Activated B cell treated with CpG ODN at 0.5 μM for 24 hours (primary cell): Measurements from ENCODE around the gene TXNDC15. TPM values are rescaled to one million over a fixed set of nuclear protein-coding genes. Genes with fewer than 3 reads are reported as not detected.
"Not testable (repeated sequence)": the region's sequence is repeated elsewhere in the genome, so short reads cannot be mapped to it uniquely, and the experiment has no call there.

Source experiments
- ATAC-seq: fragments of 200-7000 bp; cut with Tn5 transposase; one replicate; pipeline ENCODE4 v1.10.0; 2021; ENCODE audit warnings: low read depth, mild to moderate bottlenecking, moderate library complexity
- CTCF ChIA-PET: fragments of 350-600 bp; sonication (Branson Sonifier 250); formaldehyde crosslinking; loops from one replicate; lab custom pipeline; 2021; ENCODE audit warnings: antibody characterized with exemption; lab: Charles Lee
- POLR2A ChIA-PET: fragments of 350-600 bp; sonication (Branson Sonifier 250); formaldehyde crosslinking; loops from one replicate; lab custom pipeline; 2021; ENCODE audit warnings: antibody characterized with exemption; lab: Charles Lee
- DNase-seq: peaks from one replicate; pipeline ENCODE4 v3.0.0; 2022
- H3K27ac Mint-ChIP-seq: one replicate; pipeline ENCODE4 v1.8.0; 2020; ENCODE audit warnings: mixed read lengths
- H3K27me3 Mint-ChIP-seq: one replicate; pipeline ENCODE4 v1.8.0; 2021; ENCODE audit warnings: mixed read lengths
- H3K36me3 Mint-ChIP-seq: one replicate; pipeline ENCODE4 v1.8.0; 2021; ENCODE audit warnings: low read depth, mixed read lengths
- H3K4me1 Mint-ChIP-seq: one replicate; pipeline ENCODE4 v1.8.0; 2021; ENCODE audit warnings: mixed read lengths
- H3K4me3 Mint-ChIP-seq: one replicate; pipeline ENCODE4 v1.8.0; 2020; ENCODE audit warnings: mild to moderate bottlenecking, mixed read lengths
- H3K9me3 Mint-ChIP-seq: one replicate; pipeline ENCODE4 v1.8.0; 2020; ENCODE audit warnings: mixed read lengths
- CTCF ChIP-seq: fragments of 200-600 bp; IDR thresholded peaks from one replicate; pipeline ENCODE4 v1.8.0; 2022; ENCODE audit warnings: antibody characterized with exemption, mild to moderate bottlenecking
- intact Hi-C: fragments of 100-400 bp; cut with micrococcal nuclease; formaldehyde crosslinking; loops from one replicate; pipeline ENCODE4 v1.15.1; 2024
- total RNA-seq: library from RNA; stranded (reverse); gene quantifications from 2 replicates; pipeline ENCODE4 v1.2.3, GENCODE V29; 2022

TXNDC15 gene
- total RNA-seq, 1 donor from 2014 or later = 26.6 TPM

- ChIA-PET CTCF (interaction anchor here (0.6 to 1.1 kb wide), 5 partner anchors 21 to 107 kb away, joined by 3 to 9 read pairs (median 3); partner anchors contain the start of genes CAMLG and PCBD2), POLR2A (interaction anchor here (0.6 to 1.3 kb wide), 19 partner anchors 10 to 868 kb away, joined by 3 to 45 read pairs (median 4); partner anchors contain the start of genes CAMLG, DDX46, PCBD2 and SEC24A)
- H3K9me3 Mint-ChIP-seq = no peaks in the 10 kb centered on the region
- DNase-seq = no peak
- H3K27me3 Mint-ChIP-seq = no peaks in the 10 kb centered on the region
- peaks cover 26% of the 10 kb centered on the region for H3K4me1 Mint-ChIP-seq
- H3K36me3 Mint-ChIP-seq = peaks cover 13% of the 10 kb centered on the region
- H3K27ac Mint-ChIP-seq = peak overlapping the region; percentile 95
- peak overlapping the region; percentile 83 for H3K4me3 Mint-ChIP-seq
- intact Hi-C loops = loop anchor here (1.0 to 10.0 kb wide), 7 partner anchors 29 to 301 kb away; partner anchors contain the start of genes CAMLG, DDX46, PCBD2 and SAR1B
- no peak for TF ChIP-seq CTCF
- no peak for ATAC-seq
Observed at GRCh38 chr5:134845335-134845851, 28.8 kb upstream of the TXNDC15 start.

DNA sequence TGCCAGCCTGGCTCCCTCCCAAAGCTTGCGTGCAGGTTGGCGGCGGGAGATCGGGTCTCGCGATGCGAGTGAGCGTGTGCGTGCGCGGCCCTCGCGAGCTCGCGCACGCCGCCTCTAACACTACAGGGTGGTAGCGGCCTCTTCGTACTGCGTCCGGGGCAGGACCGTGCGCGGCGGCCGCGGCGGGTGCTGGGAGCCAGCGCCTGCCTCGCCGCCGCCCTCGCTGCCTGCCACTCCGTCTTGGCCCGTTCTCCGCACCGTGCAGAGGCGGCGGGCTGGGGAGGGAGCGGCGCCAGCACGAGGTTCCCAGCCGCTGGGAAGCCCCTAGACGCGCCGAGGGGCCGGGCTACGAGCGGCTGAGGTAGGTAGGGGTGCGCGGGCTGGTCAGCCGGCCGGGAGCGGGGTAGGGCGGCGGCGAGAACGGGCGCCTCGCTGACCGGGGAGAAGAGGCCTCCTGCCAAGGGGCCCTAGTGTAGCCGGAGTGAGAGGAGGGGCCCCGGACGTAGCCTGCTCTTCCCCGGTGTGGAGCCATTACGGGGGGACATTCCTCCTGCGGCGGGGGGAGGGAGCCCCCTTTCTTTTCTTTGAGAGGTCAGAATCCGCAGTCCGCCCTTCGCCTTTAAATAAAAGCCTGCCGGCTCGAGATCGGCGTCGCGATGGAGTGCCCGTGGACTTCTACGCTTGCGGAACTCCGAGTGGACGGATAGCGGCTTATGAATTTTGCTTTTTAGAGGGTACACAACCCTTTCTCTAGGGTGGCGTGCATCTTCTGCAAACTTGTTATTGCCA, 28.1 kb upstream of the TXNDC15 start, which contains the start of gene C5orf24:
Gene C5orf24, plus strand, starts transcription at position 117 of the 789 bp plus-strand sequence. CDS start 8,933 bp downstream, outside the sequence.
- ChIA-PET CTCF (interaction anchor here (0.6 to 2.2 kb wide), 6 partner anchors 21 to 108 kb away, joined by 3 to 9 read pairs (median 4); partner anchors contain the start of genes CAMLG and PCBD2), POLR2A (interaction anchor here (0.6 to 1.4 kb wide), 20 partner anchors 9 to 869 kb away, joined by 3 to 45 read pairs (median 4); partner anchors contain the start of genes CAMLG, DDX46, PCBD2 and SEC24A)
- no peak for TF ChIP-seq CTCF
- ATAC-seq = peak; percentile 92
- Mint-ChIP-seq H3K9me3 (no peaks in the 10 kb centered on the region), H3K4me1 (peaks cover 26% of the 10 kb centered on the region), H3K27me3 (no peaks in the 10 kb centered on the region), H3K4me3 (peak within 1 kb of the TSS; percentile 83), H3K36me3 (peaks cover 11% of the 10 kb centered on the region), H3K27ac (peak within 1 kb of the TSS; percentile 95)
- peak; percentile 86 for DNase-seq
- intact Hi-C loops = loop anchor here (1.0 to 10.0 kb wide), 8 partner anchors 28 to 475 kb away; partner anchors contain the start of genes CAMLG, DDX46, PCBD2 and SAR1B

- intact Hi-C loops = loop anchor here (2.0 to 10.0 kb wide), 3 partner anchors 34 to 476 kb away; partner anchors contain the start of gene UBE2B
- peaks cover 16% of the 10 kb centered on the region for H3K36me3 Mint-ChIP-seq
- TF ChIP-seq CTCF = no peak
- ChIA-PET CTCF (interaction anchor here (2.2 kb wide), 1 partner anchor 58 kb away, joined by 6 read pairs; the partner anchor contains the start of gene PCBD2), POLR2A (interaction anchor here (1.1 to 1.4 kb wide), 3 partner anchors 28 to 77 kb away, joined by 3 to 16 read pairs (median 12); partner anchors contain the start of genes PCBD2 and TXNDC15)
- H3K4me1 Mint-ChIP-seq = peaks cover 31% of the 10 kb centered on the region
- no peak for DNase-seq
- no peak for ATAC-seq
- H3K9me3 Mint-ChIP-seq = no peaks in the 10 kb centered on the region
- no peaks in the 10 kb centered on the region for H3K27me3 Mint-ChIP-seq
- H3K27ac Mint-ChIP-seq = peak overlapping the region; percentile 95
- peak overlapping the region; percentile 83 for H3K4me3 Mint-ChIP-seq
Observed at GRCh38 chr5:134846641-134846960, 27.6 kb upstream of the TXNDC15 start.

- H3K9me3 Mint-ChIP-seq, H3K27me3 Mint-ChIP-seq, H3K4me3 Mint-ChIP-seq, H3K27ac Mint-ChIP-seq, DNase-seq, ATAC-seq: not testable (repeated sequence)
- ChIA-PET CTCF (interaction anchor here (1.2 kb wide), 1 partner anchor 53 kb away, joined by 3 read pairs; no protein-coding TSS in a partner anchor), POLR2A (interaction anchor here (0.8 to 2.0 kb wide), 2 partner anchors 24 to 56 kb away, joined by 4 to 22 read pairs; partner anchors contain the start of gene TXNDC15)
- peaks cover 36% of the 10 kb centered on the region for H3K36me3 Mint-ChIP-seq
- intact Hi-C loops = loop anchor here (5.0 to 10.0 kb wide), 2 partner anchors 37 to 305 kb away; no protein-coding TSS in a partner anchor
- peaks cover 34% of the 10 kb centered on the region for H3K4me1 Mint-ChIP-seq
Observed at GRCh38 chr5:134849434-134849933, 24.7 kb upstream of the TXNDC15 start.

DNA sequence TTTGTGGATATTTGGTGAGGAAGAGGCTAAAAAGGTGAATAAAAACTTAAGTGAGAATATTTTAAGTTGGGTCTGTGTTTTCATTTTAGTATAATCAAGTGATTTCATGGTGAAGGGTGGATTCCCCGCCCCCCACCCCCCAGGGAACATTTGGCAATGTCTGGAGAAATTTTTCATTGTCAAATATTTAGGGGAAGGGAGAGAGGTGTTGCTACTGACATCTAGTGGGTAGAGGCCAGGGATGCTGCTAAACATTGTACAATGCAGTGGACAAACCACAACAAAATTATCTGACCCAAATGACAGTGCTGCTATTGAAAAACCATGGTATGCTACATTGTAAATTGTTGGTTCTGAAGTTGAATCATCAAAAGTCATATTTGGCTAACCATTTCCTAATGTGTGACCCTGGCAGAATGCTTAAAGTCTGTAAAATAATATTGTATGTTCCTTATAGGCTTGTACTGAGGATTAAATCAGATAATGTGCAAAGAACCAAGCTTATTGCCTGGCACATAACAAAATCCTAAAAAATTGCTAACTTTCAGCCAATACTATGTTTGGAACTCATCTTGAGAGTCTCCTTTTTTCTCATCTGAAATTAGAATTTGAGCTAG, 22.8 kb upstream of the TXNDC15 start:
- H3K36me3 Mint-ChIP-seq = peaks cover 47% of the 10 kb centered on the region
- no peaks in the 10 kb centered on the region for H3K27me3 Mint-ChIP-seq
- peaks cover 25% of the 10 kb centered on the region for H3K4me1 Mint-ChIP-seq
- no peak for TF ChIP-seq CTCF
- peak overlapping the region; percentile 18 for H3K27ac Mint-ChIP-seq
- DNase-seq (no peak), ATAC-seq (no peak)
- POLR2A ChIA-PET = no interaction called here
- H3K9me3 Mint-ChIP-seq = no peaks in the 10 kb centered on the region
- CTCF ChIA-PET = interaction anchor here (0.7 to 1.1 kb wide), 2 partner anchors 53 to 163 kb away, joined by 3 read pairs; partner anchors contain the start of gene PCBD2
- H3K4me3 Mint-ChIP-seq = no peak overlapping the region
- intact Hi-C loops = no loop called here

DNA sequence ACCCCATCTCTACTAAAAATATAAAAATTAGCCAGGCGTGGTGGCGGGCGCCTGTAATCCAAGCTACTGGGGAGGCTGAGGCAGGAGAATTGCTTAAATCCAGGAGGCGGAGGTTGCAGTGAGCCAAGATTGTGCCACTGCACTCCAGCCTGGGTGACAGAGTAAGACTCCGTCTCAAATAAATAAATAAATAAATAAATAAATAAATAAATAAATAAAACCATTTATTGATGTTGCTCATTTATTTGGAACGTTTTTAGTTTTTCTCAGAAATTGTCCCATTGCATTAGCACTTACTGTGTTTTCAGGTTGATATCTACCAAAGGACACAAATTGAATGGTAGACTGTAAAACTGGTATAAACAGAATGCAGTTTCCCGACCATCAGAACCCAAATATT, 17.7 kb upstream of the TXNDC15 start:
- H3K4me1 Mint-ChIP-seq, DNase-seq, intact Hi-C loops, H3K9me3 Mint-ChIP-seq, H3K27ac Mint-ChIP-seq, H3K4me3 Mint-ChIP-seq, POLR2A ChIA-PET, CTCF ChIA-PET, H3K27me3 Mint-ChIP-seq, ATAC-seq: not testable (repeated sequence)
- peaks cover 54% of the 10 kb centered on the region for H3K36me3 Mint-ChIP-seq
